Brain microvascular endothelial cell (primary cell): ENCODE measurements around the gene DNAJC17.
A peak's percentile ranks its signal among the peaks of the same experiment; 100 is the strongest.

Source experiments
- DNase-seq: peaks from one replicate; pipeline ENCODE4 v3.0.0-alpha.2; 2020
- H3K27ac ChIP-seq: fragments of 250-450 bp; sonication (Bioruptor Pico); 2 replicates; pipeline ENCODE4 v1.5.1; 2020; ENCODE audit warnings: mild to moderate bottlenecking, moderate library complexity
- H3K27me3 ChIP-seq: fragments of 250-450 bp; sonication (Bioruptor Pico); replicated peaks from 2 replicates; pipeline ENCODE4 v1.5.1; 2020; ENCODE audit warnings: mild to moderate bottlenecking
- H3K36me3 ChIP-seq: fragments of 250-450 bp; sonication (Bioruptor Pico); replicated peaks from 2 replicates; pipeline ENCODE4 v1.5.1; 2020; ENCODE audit warnings: mild to moderate bottlenecking
- H3K4me3 ChIP-seq: 2 replicates; pipeline ENCODE4 v1.5.1; 2011; ENCODE audit warnings: low read depth, mild to moderate bottlenecking, control low read depth, low read length, moderate library complexity
- CTCF ChIP-seq: IDR thresholded peaks from 2 replicates; pipeline ENCODE4 v1.5.1; 2011; ENCODE audit warnings: low read depth, mild to moderate bottlenecking, moderate library complexity, low read length, control low read depth, inconsistent platforms; ENCODE audit errors: missing control alignments
- in situ Hi-C: cut with HindIII; loops from 2 replicates; pipeline ENCODE4 v1.10.0; 2017; ENCODE audit warnings: low sequenced_read_pairs, low pct_ligation_motif_present

DNAJC17 gene

GRCh38 chr15:40787344-40787841 is 19.9 kb downstream of the DNAJC17 start:
- H3K27me3 ChIP-seq: no peaks in the 10 kb centered on the region
- H3K4me3 ChIP-seq: no peak overlapping the region
- TF ChIP-seq CTCF: no peak
- DNase-seq: peak; percentile 49
- in situ Hi-C loops: no loop called here
- H3K27ac ChIP-seq: no peak overlapping the region
- no peaks in the 10 kb centered on the region for H3K36me3 ChIP-seq

- Histone ChIP-seq H3K4me3 (no peak overlapping the region), H3K27ac (no peak overlapping the region), H3K27me3 (no peaks in the 10 kb centered on the region), H3K36me3 (no peaks in the 10 kb centered on the region)
- DNase-seq: no peak
- in situ Hi-C loops: no loop called here
- TF ChIP-seq CTCF: no peak
Observed at GRCh38 chr15:40785814-40786213, 21.5 kb downstream of the DNAJC17 start.

- no peak for DNase-seq
- H3K36me3 ChIP-seq: no peaks in the 10 kb centered on the region
- no peak overlapping the region for H3K4me3 ChIP-seq
- in situ Hi-C loops: no loop called here
- no peak for TF ChIP-seq CTCF
- no peaks in the 10 kb centered on the region for H3K27me3 ChIP-seq
- no peak overlapping the region for H3K27ac ChIP-seq
Observed at GRCh38 chr15:40785164-40785563, 22.1 kb downstream of the DNAJC17 start.

GRCh38 chr15:40782609-40783227 is 24.6 kb downstream of the DNAJC17 start:
- no peak for DNase-seq
- in situ Hi-C loops: no loop called here
- peaks cover 14% of the 10 kb centered on the region for H3K36me3 ChIP-seq

GRCh38 chr15:40776537-40777141 is 30.6 kb downstream of the DNAJC17 start:
- Histone ChIP-seq H3K36me3 (peaks cover 54% of the 10 kb centered on the region), H3K27ac (no peak overlapping the region), H3K4me3 (no peak overlapping the region), H3K27me3 (no peaks in the 10 kb centered on the region)
- TF ChIP-seq CTCF: no peak
- no peak for DNase-seq
- in situ Hi-C loops: no loop called here

More at GRCh38 chr15:40782609-40783227, 24.6 kb downstream of the DNAJC17 start:
- H3K27ac ChIP-seq: no peak overlapping the region
- no peak overlapping the region for H3K4me3 ChIP-seq
- peak; percentile 73 for TF ChIP-seq CTCF
- H3K27me3 ChIP-seq: no peaks in the 10 kb centered on the region
